GM19397 (cell line): ENCODE results near the gene OR52K1.

Source experiments
- ATAC-seq: cut with Tn5 transposase; IDR thresholded peaks from one replicate; pipeline ENCODE4 v1.9.1; 2021; ENCODE audit warnings: mild to moderate bottlenecking, moderate library complexity; ENCODE audit not compliant: unreplicated experiment

Gene OR52K1

DNA sequence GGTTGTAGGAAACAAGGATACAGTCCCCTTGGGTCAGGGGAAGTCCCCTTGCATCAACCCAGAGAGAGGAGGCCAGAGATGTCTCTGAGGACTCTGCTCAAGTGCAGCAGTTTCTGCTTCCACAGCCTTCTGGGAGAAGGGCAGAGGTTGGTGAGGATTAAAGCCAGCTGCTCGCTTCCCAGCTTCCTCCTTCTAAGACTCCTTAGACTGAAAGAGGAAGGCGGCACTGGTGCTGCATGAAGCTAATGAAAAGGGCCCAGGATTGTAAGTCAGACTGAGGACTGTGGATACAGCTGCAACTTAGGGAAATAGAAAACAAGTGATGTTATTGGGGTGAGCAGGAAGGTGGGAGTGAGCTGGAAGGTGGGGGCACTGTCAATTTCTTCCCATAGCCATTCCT, at the start of gene OR52K1:
Gene OR52K1, plus strand, starts transcription at position 202 of the 400 bp plus-strand sequence. CDS start 6,255 bp downstream, outside the sequence.
- no peak for ATAC-seq

DNA sequence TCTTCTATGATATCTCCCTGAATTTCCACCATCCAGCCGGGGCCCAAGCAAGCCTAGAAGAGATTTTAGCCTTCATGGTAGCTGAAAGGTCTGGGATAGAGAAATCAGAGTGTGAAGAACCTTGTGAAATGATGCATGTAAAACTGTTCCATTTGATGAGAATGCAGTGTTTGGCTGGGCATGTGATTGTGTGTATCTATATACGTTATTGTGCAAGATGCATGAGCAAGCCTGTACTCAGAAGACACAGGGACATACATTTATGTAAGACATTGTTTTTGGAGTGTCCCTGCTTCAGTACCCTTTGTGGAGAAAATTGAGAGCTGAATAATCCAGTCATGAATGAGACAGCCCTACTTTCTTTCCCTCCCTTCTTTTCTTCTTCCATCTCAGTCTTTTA, 48.6 kb upstream of the OR52K1 start:
- no peak for ATAC-seq

DNA sequence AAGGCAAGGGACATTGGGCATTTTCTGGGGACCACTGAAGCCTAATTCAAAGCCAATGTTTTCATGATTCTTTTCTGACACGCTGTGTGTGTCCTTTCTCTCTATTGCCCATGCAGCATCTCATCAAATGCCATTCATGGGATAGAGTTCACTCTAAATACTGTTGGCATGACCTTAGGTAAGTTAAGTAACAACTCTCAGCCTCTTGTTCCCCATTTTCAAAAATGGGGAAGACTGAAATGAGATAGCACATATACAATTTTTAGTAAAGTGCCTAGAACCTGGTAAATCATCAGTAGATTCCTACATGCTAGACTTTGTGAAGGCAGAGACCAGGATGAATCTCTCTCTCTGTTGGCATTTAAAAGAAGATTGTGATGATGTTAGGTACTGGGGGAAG, 46.0 kb upstream of the OR52K1 start:
- ATAC-seq, result no peak

DNA sequence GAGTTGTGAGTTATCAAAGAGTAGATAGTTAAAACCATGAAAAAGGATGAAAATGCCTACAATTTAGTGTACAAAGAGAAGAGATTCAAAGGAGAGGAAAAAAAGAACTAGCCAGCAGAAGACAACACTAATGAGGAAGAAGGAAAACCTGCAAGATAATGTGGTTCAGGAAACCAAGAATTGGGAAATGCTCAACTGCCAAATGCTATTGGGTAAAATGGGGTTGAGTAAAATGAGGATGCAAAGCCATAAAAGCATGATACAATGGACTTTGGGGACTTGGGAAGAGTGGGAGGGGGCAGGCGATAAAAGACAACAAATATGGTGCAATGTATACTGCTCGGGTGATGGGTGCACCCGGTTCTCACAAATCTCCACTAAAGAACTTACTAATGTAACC, 40.9 kb upstream of the OR52K1 start:
- no peak for ATAC-seq

DNA sequence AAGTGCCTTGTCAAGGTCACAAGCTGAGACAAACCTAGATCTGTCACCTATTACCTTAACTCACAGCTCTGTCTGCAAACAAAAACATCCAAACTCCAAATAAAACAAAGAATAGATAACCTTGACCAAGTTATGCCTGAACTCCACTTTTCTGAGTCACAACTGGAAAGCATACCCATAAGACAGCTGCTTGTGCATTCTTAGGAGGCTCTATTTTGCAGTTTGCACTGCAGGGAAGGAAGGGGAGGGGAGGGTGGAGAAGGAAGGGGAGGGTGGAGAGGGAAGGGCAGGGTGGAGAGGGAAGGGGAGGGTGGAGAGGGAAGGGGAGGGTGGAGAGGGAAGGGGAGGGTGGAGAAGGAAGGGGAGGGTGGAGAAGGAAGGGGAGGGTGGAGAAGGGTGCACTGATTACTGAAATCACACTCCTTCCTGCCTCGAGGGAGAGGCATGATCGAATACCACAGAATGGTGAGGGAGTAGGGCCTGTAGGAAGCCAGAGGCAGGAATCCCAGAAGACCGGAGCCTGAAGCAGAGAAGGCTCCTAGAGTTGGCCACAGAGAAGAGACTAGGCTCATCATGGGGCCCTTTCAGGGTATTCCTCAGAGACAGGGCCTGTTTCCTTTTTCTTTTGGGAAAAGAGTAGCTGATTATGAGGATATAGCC, 39.1 kb upstream of the OR52K1 start:
- ATAC-seq, result no peak

DNA sequence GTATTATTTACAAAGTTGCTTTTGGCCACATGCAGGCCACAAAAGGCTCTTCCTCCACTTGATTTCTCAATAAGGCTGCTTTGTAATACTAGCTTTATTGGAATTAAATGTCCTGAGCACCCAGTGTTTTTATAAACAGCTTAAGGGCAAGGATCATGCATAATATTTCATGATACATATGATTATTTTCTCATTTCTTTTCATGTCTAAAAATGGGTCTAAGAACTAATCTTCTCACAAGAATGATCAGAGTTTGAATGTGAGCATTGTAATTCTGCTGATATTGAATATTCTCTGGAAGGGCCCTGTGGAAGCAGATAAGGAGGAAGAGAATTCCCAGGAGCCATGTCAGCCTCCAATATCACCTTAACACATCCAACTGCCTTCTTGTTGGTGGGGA, 33.5 kb upstream of the OR52K1 start, which contains the start of gene OR52K2:
Gene OR52K2, plus strand, starts transcription at position 301 of the 400 bp plus-strand sequence. Its CDS starts 45 bp downstream, at position 346.
- ATAC-seq, result no peak

DNA sequence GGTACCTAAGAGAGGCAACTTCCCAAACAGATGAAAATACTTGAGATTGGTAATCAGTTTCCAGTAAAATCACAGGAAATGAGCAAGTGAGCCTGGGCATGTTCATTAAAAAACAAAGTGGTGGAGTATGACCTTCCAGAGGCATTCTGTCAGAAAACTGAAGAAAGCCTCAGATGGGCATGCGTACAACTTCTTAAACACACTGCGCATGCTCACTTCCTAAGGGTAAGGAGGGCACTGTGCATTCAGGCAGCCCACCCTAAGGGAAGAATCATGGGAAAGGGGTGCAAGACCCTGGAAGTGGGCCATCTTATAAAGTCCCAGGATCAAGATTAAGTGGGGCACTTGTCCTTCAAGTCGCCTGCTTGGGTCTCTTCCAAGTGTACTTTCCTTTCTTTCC, 29.3 kb upstream of the OR52K1 start:
- no peak for ATAC-seq

DNA sequence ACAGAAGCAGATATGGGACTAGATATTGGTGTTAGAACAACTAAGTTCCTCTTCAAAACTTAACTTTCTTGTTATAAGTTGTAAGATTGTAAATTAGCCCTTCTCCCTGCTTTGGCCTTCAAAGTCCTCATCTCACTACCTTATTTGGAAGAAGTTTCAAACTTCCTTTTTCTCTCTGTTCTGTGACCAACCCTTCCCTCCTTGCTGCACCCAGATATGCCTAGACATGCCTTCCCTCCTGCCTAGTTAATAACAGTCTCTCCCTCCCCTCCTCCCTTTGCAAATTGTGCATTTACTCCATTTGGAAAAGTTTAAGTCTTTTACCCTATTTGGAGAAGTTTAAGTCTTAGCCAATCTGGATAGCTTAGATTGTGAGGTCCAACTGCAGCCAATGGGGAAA, 28.4 kb upstream of the OR52K1 start:
- ATAC-seq, result no peak

DNA sequence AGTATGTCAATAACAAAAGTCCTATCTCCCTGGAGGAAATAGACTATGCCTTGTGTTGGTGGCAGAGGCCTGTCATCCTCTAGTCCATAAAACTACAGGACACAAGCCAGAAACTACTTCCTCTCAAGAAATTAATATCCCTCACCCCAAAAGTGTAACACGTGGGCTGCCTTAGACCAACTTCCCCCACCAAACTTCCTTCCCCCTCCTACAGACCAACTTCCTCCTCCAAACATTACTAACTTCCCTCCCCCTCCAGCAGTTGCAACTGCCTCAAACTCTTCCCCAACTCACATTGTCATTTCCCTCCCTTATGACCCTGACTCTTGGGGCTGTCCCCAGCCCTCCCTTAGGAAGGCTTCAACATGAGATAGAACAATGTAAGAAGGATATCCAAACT, 27.0 kb upstream of the OR52K1 start:
- ATAC-seq, result no peak

DNA sequence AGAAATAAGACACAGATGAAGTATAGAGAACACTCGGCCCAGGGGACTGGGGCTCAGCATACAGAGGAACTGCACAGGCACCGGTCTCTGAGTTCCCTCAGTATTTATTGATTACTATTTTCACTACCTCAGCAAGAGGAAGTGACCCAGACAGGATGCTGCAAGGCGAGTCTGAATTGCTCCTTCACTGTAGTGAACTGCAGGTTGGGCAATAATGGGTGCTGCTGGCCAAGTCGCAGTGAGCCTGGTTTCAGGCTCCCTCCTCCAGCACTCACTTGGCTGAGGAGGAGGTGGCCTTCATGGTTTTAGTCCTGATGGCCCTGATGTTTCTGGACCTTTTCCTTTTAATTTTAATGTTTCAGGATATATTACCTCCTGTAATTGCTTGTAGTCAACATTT, 22.9 kb upstream of the OR52K1 start:
- peak; percentile 83 for ATAC-seq

DNA sequence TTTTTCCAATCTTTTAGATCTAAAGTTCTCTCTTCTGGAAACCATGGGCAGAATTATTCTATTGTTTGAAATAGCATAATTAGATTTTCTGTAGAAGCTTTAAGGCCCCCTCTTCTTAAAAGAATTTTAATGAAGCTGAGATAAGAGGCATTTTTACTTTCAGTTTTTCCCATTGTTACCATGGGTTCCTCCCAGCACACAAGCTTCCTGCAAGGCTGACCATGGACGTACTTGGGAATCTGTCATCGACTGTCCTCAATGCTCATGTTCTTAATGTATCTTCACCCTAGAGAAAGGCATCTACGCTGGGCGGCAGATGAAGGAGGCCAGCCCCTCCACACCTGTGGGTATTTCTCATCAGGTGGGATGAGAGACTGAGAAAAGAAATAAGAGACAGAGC, 22.3 kb upstream of the OR52K1 start:
- ATAC-seq, result no peak

DNA sequence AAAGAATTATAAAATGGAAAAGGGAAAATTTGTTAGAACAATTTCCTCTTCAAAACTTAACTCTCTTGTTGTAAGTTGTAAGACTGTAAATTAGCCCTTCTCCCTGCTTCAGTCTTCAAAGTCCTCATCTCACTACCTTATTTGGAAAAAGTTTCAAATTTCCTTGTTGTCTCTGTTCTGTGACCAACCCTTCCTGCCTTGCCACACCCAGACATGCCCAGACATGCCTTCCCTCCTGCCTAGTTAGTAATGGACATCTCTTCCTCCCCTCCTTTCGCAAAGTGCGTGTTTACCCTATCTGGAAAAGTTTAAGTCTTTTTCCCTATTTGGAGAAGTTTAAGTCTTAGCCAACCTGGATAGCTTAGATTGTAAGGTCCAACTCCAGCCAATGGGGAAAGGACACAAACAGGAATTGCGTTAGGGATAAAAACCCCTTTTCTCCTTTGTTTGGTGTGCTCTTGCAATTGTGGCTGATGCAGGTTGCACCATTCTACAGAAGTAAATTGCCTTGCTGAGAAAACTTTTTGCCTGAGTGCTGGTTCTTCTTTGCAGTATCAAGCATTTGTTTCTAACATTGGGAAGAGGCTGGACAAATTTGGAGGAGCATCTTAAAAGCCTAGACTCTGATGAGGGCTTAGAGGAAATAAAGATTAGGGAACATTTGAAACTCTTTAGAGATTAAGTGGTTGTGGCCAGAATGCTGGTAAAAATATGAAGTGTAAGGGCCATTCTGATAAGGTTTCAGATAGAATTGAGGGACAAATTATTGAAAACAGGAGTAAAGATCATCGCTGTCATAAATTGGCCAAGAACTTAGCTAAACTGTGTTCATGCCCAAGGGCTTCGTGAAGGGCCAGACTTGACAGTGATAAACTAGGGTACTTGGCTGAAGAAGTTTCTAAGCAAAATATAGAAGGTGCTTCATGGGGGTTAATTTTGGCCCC, 18.0 kb upstream of the OR52K1 start:
- no peak for ATAC-seq

DNA sequence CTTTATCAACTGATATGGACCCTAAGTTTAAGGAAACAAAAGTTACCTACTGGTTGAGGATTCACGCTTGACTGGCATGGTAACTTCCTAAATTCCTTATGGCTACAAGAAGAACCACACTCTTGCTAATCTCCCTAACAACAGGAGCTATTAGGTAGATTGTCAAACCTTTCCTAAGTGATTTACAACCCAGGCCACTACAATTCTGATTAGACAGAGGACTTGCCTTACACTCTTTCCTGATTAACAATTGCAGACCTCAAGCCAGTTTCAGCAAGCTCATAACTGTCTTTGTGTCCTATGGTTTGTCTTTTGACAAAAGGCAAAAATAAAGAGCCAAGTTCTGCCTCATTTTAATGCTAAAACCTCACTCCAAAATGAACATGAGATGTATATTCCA, 17.0 kb upstream of the OR52K1 start:
- no peak for ATAC-seq

DNA sequence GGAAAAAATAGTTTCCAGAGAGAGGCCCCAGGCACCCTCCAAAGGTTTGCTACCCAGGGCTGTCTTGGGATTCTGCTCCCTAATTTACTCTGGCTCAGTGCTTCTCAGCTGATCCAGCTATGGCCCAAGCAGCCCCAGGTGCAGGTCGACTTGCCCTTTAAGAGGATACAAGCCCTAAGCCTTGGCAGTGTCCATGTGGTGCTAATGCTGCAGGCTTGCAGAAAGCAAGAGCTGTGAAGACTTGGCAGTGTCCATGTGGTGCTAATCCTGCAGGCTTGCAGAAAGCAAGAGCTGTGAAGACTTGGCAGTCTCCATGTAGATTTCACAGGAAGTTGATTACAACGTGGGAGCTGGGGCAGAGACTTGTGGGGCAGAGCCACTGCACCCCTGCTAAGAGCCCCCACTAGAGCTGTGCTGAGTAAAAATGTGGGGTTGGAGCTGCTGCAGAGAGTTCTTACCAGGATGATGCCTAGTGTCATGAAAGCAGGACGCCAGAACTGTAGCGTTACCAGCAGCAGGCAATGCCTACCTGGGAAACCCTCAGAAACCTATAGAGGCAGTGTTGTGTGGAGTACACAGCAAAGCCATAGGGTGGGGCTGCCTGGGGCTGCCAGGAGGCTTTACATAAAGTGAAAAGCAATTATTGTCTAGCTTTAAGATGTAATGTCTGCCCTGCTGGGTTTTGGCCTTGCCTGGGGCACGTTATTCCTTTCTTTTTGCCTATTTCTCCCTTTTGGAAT, 16.1 kb upstream of the OR52K1 start:
- no peak for ATAC-seq

DNA sequence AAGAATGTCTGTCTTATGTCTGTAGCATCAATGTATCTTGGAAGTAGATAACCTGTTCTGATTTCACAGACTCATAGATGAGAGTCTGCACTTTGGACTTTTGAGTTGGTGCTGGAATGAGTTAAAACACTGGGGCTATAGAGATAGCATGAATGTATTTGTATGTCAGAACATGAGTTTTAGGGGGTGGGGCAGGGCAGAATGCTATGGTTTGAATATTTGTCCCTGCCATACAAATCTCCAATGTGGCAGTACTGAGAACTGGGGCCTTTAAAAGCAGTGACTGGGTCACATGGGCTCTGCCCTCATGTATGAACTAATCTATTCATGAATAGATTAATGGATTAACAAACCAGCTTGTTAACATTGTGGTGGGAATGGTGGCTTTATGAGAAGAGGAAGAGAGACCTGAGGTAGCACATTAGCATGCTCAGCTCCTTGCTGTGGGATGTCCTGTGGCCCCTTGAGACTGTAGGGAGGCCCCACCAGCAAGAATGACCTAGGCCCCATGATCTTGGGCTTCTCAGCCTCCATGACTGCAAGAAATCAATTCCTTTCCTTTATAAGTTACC, 15.5 kb upstream of the OR52K1 start:
- no peak for ATAC-seq

DNA sequence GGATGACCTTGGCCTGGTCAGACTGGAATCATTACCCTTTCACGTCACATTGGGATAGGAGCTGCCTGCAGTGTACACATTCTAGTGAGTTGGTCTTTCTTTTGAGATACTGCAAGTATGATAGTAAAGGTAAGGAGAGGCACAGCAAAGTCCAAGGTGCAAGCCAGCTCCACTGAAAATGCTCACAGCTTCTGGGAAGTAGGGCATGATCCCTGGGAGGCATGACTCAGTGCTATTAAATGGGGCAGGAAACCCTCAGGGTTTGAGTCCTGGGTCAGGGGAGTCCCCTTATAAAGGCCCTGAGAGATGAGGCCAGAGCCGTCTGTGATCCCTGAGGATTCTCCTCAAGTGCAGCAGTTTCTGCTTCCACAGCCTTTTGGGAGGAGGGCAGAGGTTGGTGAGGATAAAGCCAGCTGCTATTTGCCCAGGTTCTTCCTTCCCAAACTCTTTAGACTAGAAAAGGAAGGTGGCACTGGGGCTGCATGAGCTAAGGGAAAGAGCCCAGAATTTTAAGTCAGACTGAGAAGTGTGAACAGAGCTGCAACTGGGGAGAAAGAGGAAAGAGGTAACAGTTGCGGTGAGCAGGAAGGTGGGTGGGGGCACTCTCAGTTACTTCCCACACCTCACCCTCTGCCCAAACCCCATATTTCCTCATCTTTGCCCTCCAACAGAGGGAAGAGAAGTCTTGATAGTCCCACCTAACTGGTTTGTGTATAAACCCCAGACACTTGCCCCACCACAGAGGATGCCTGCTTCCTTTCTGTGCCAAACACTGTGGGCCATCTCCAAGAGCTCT, 14.4 kb upstream of the OR52K1 start:
- no peak for ATAC-seq

DNA sequence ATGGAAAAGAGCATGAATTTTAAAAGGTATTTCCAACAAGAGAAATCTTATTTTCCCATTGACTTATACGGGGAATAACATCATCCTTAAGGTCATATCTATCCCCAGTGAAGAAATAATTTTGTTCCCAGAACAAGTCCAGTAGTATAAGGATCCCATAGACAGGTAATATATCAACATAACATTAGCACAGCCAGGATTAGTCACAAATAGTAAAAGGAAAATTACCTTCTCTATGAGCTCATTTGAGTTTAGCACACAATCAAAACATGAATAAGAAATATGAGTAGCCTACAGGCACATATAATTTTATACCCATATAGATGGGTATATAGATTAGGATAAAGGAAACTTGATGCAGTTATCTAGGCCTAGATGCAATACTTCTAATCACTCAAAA, 2.8 kb upstream of the OR52K1 start:
- no peak for ATAC-seq

DNA sequence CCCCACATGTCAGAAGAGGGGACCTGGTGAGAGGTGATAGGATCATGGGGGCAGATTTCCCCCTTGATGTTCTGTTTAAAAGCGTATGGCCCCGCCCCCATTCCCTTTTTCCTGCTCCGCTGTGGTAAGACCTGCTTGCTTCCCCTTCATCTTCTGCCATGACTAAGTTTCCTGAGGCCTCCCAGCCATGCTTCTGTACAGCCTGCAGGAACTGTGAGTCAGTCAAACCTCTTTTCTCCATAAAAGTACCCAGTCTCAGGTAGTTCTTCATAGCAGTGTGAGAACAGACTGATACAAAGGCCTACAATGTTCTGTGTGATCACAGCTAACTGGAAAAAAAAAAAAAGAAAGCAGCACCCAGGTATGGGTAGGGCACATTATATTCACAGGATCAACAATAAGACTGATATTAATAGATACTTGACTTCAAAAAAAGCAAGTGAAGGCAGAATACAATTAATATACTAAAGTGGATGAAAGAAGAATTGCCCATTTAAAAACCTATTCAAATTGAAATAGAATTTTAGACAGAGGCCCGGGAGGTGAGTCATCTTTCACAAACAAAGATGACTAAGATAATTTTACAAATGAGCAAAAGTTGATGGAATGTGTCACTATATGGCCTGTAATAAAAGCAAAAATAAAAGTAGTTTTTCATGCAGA, 1.7 kb upstream of the OR52K1 start:
- ATAC-seq, result no peak

DNA sequence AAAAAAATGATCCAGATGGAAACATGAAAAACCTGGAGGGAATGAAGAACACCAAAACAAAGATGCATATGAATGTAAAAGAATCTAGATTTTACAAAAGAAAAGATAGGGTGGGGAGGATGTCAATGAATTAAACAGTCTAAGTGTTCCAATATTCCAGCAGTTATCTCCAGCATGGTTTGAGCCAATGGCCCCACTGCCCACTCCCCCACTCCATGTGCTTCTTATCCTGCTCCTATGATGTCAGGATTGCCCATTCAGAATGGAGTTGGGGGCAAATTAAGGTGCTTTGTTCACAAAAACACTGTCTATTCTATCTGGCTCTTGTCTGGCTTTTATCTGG, 1.2 kb upstream of the OR52K1 start:
- no peak for ATAC-seq

DNA sequence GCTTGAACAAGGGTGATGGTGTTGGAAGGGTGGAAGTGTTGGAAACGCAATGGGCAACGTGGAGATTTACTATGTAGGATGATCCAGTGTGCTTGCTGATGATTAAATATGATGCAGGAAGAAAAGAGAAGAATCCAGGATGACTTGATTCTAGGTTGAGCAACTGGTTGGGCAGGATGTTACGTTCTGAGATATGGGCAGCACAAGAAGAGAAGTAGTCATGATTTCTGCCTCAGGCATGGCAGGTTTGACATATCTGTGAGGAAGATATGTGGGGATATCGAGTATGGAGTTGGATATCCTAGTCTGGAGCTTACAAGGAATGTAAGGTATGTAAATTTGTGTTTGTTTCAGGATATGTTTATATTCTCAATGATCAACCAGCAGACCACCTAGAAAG, 1.9 kb downstream of the OR52K1 start:
- no peak for ATAC-seq
